ENCODE measurements around the gene MMD. TPM values are rescaled to one million over a fixed set of nuclear protein-coding genes. Genes with fewer than 3 reads are reported as not detected.

The MMD gene
- total RNA-seq, 1 experiment from 2014 or later: 40.8 TPM

DNA sequence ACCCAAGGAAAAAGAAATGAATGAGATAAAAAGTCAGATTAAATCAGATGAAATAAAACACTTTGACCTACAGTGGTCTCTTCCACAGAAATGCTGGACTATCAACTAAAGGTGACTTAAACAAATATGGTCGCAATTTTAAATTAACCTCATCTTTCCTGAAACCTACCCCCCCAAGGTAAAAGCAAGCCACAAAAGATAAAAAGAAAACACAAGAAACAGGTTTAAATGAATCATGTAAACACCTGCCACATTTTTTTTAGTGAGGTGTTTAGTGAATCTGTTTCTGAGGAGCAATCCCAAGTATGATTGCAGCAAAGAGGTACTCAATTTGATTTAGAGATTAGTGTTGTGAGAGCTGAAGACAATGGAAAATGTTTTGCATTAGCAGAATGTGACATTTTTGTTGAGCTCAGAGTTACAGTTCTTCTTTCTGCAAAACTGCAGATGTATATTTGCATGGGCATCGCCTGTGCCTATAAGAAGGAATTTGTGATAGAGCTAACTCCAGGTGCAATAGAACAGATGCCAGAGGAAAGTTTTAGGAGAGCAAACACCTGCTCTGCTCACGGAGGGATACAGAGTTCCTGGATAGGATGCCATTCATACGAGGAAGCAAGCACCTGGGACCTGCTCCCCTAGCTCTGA is 3.4 kb upstream of the MMD start:
- no peak for DNase-seq (ENCODE audit: low spot score)
- no peak for ATAC-seq
- CTCF ChIA-PET: no interaction called here
- no peaks in the 10 kb centered on the region for H3K36me3 Mint-ChIP-seq
- POLR2A ChIA-PET: no interaction called here
- H3K4me1 Mint-ChIP-seq: peaks cover 25% of the 10 kb centered on the region
- no peak overlapping the region for H3K4me3 Mint-ChIP-seq
- no peaks in the 10 kb centered on the region for H3K27me3 Mint-ChIP-seq (ENCODE audit: low read depth)
- H3K9me3 Mint-ChIP-seq: no peaks in the 10 kb centered on the region
- H3K27ac Mint-ChIP-seq: no peak overlapping the region
- TF ChIP-seq, protein P1, sequence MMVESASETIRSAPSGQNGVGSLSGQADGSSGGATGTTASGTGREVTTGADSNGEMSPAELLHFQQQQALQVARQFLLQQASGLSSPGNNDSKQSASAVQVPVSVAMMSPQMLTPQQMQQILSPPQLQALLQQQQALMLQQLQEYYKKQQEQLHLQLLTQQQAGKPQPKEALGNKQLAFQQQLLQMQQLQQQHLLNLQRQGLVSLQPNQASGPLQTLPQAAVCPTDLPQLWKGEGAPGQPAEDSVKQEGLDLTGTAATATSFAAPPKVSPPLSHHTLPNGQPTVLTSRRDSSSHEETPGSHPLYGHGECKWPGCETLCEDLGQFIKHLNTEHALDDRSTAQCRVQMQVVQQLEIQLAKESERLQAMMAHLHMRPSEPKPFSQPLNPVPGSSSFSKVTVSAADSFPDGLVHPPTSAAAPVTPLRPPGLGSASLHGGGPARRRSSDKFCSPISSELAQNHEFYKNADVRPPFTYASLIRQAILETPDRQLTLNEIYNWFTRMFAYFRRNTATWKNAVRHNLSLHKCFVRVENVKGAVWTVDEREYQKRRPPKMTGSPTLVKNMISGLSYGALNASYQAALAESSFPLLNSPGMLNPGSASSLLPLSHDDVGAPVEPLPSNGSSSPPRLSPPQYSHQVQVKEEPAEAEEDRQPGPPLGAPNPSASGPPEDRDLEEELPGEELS (CRISPR knock-in tag; IDR thresholded peaks at IDR 0.05): no peak
- TF ChIP-seq, protein P2, sequence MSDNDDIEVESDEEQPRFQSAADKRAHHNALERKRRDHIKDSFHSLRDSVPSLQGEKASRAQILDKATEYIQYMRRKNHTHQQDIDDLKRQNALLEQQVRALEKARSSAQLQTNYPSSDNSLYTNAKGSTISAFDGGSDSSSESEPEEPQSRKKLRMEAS (CRISPR knock-in tag; IDR thresholded peaks at IDR 0.05): no peak

GRCh38 chr17:55423535-55423934 is 1.9 kb upstream of the MMD start:
- H3K4me1 Mint-ChIP-seq: peaks cover 33% of the 10 kb centered on the region
- H3K27ac Mint-ChIP-seq: no peak overlapping the region
- no peaks in the 10 kb centered on the region for H3K9me3 Mint-ChIP-seq
- peaks cover 10% of the 10 kb centered on the region for H3K36me3 Mint-ChIP-seq
- DNase-seq (ENCODE audit: low spot score) (no peak), ATAC-seq (no peak)
- no peak overlapping the region for H3K4me3 Mint-ChIP-seq
- TF ChIP-seq ZNF138 (CRISPR knock-in tag; conservative IDR thresholded peaks at IDR 0.05): no peak
- TF ChIP-seq, protein P3, sequence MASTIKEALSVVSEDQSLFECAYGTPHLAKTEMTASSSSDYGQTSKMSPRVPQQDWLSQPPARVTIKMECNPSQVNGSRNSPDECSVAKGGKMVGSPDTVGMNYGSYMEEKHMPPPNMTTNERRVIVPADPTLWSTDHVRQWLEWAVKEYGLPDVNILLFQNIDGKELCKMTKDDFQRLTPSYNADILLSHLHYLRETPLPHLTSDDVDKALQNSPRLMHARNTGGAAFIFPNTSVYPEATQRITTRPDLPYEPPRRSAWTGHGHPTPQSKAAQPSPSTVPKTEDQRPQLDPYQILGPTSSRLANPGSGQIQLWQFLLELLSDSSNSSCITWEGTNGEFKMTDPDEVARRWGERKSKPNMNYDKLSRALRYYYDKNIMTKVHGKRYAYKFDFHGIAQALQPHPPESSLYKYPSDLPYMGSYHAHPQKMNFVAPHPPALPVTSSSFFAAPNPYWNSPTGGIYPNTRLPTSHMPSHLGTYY (CRISPR knock-in tag; IDR thresholded peaks at IDR 0.05): no peak
- TF ChIP-seq TEAD4 (CRISPR knock-in tag; IDR thresholded peaks at IDR 0.05): no peak
- no peak for TF ChIP-seq PRDM15 (CRISPR knock-in tag; IDR thresholded peaks at IDR 0.05)
- TF ChIP-seq FOXP1 (CRISPR knock-in tag; IDR thresholded peaks at IDR 0.05; ENCODE audit: borderline replicate concordance): no peak
- no peak for TF ChIP-seq SOX15 (CRISPR knock-in tag; IDR thresholded peaks at IDR 0.05)
- TF ChIP-seq NR1H2 (CRISPR knock-in tag; IDR thresholded peaks at IDR 0.05): no peak
- TF ChIP-seq, protein P4, sequence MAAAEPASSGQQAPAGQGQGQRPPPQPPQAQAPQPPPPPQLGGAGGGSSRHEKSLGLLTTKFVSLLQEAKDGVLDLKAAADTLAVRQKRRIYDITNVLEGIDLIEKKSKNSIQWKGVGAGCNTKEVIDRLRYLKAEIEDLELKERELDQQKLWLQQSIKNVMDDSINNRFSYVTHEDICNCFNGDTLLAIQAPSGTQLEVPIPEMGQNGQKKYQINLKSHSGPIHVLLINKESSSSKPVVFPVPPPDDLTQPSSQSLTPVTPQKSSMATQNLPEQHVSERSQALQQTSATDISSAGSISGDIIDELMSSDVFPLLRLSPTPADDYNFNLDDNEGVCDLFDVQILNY (CRISPR knock-in tag; IDR thresholded peaks at IDR 0.05): no peak
- TF ChIP-seq, protein P5, sequence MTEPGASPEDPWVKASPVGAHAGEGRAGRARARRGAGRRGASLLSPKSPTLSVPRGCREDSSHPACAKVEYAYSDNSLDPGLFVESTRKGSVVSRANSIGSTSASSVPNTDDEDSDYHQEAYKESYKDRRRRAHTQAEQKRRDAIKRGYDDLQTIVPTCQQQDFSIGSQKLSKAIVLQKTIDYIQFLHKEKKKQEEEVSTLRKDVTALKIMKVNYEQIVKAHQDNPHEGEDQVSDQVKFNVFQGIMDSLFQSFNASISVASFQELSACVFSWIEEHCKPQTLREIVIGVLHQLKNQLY (CRISPR knock-in tag; IDR thresholded peaks at IDR 0.05): no peak
- TF ChIP-seq, protein P6, sequence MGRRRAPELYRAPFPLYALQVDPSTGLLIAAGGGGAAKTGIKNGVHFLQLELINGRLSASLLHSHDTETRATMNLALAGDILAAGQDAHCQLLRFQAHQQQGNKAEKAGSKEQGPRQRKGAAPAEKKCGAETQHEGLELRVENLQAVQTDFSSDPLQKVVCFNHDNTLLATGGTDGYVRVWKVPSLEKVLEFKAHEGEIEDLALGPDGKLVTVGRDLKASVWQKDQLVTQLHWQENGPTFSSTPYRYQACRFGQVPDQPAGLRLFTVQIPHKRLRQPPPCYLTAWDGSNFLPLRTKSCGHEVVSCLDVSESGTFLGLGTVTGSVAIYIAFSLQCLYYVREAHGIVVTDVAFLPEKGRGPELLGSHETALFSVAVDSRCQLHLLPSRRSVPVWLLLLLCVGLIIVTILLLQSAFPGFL (CRISPR knock-in tag; IDR thresholded peaks at IDR 0.05; ENCODE audit: borderline replicate concordance): no peak
- TF ChIP-seq NR2C2 (CRISPR knock-in tag; IDR thresholded peaks at IDR 0.05): no peak
- no peak for TF ChIP-seq SMAD3 (CRISPR knock-in tag; IDR thresholded peaks at IDR 0.05; ENCODE audit: borderline replicate concordance)
- TF ChIP-seq AR (CRISPR knock-in tag; IDR thresholded peaks at IDR 0.05): no peak
- no peaks in the 10 kb centered on the region for H3K27me3 Mint-ChIP-seq (ENCODE audit: low read depth)
- ChIA-PET CTCF (no interaction called here), POLR2A (interaction anchor here (0.7 kb wide), 1 partner anchor 64 kb away, joined by 11 read pairs; no protein-coding TSS in a partner anchor)
